ENCODE data around the gene ZDHHC14. TPM values are rescaled to one million over a fixed set of nuclear protein-coding genes. Genes with fewer than 3 reads are reported as not detected.
A peak's percentile ranks its signal among the peaks of the same experiment; 100 is the strongest.

The ZDHHC14 gene
- total RNA-seq, 2 experiments from 2014 or later, result 1.3 to 1.6 TPM

DNA sequence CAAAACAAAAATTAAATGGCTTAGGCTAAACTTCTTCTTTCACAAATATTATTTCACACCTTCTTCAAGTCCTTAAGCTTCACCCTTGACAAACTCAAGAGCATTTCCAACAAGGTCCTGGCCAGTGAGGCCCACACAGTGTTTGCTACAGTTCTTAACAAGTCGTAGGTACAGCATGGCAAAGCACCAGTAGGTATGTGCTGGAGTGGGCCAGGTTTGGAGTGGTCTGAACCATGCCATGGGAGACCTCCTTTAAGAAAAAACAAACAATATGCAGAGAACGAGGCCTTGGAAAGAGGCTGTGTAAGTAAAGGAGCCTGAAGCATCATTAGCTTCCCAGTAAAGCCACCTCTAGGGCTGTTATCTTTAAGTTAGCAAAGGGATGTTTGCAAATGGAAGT, 287.7 kb downstream of the ZDHHC14 start:
- DNase-seq, result no peak
- H3K4me3 ChIP-seq (ENCODE audit: low read length), result no peak overlapping the region
- intact Hi-C loops (cut with DNase I, micrococcal nuclease), result loop anchor here (5.0 to 10.0 kb wide), 3 partner anchors 86 to 331 kb away; no protein-coding TSS in a partner anchor
- CTCF ChIA-PET, result interaction anchor here (0.8 to 1.2 kb wide), 2 partner anchors 162 to 354 kb away, joined by 3 read pairs; no protein-coding TSS in a partner anchor
- no peaks in the 10 kb centered on the region for H3K27me3 ChIP-seq (ENCODE audit: control insufficient read depth in 1 of 2, insufficient read depth in 2 of 2, low read length in 2 of 2)
- no peak overlapping the region for H3K4me3 Mint-ChIP-seq
- H3K9me3 ChIP-seq (ENCODE audit: control insufficient read depth in 1 of 2, insufficient read depth in 1 of 2, low read length in 2 of 2), result no peaks in the 10 kb centered on the region
- no peak for TF ChIP-seq CTCF (IDR thresholded peaks at IDR 0.05)
- no peak overlapping the region for H3K27ac ChIP-seq (ENCODE audit: low read depth in 1 of 2, low read length in 2 of 2)
- peaks cover 28% of the 10 kb centered on the region for H3K4me1 Mint-ChIP-seq (ENCODE audit: low read depth)
- no peaks in the 10 kb centered on the region for H3K36me3 Mint-ChIP-seq (ENCODE audit: low read depth)
- no peaks in the 10 kb centered on the region for H3K9me3 Mint-ChIP-seq
- peaks cover 12% of the 10 kb centered on the region for H3K4me1 ChIP-seq (ENCODE audit: insufficient read depth, low read length)
- H3K27ac Mint-ChIP-seq, result no peak overlapping the region
- no peak for ATAC-seq (ENCODE audit: poor library complexity)
- POLR2A ChIA-PET, result no interaction called here
- no peaks in the 10 kb centered on the region for H3K36me3 ChIP-seq (ENCODE audit: insufficient read depth, low read length)
- no peaks in the 10 kb centered on the region for H3K27me3 Mint-ChIP-seq

DNA sequence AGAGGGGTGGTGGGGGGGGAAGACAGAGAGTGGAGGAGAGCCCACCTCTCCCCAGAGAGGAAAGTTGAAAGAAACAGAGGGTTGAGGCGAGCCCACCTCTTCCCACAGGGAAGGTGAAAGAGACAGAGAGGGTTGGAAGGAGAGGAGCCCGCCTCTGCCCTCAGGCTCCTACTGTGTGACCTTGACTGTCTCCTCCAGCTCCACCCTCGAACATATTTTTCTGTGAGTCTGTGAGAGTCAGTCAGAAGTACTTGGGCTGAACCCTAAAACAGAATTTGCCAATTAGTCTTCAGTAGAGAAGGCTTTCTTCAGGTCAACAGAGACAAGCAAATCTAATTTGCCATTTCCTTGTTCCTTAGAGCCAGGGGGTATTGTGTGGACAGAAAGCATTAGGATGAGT, 288.3 kb downstream of the ZDHHC14 start:
- intact Hi-C loops (cut with DNase I, micrococcal nuclease), result loop anchor here (5.0 to 10.0 kb wide), 3 partner anchors 85 to 332 kb away; no protein-coding TSS in a partner anchor
- ChIA-PET POLR2A (no interaction called here), CTCF (interaction anchor here (0.8 to 1.2 kb wide), 2 partner anchors 161 to 354 kb away, joined by 3 read pairs; no protein-coding TSS in a partner anchor)
- peak overlapping the region; percentile 46 for H3K4me3 Mint-ChIP-seq
- H3K27ac Mint-ChIP-seq, result no peak overlapping the region
- Histone ChIP-seq H3K9me3 (ENCODE audit: control insufficient read depth in 1 of 2, insufficient read depth in 1 of 2, low read length in 2 of 2) (no peaks in the 10 kb centered on the region), H3K27me3 (ENCODE audit: control insufficient read depth in 1 of 2, insufficient read depth in 2 of 2, low read length in 2 of 2) (no peaks in the 10 kb centered on the region), H3K27ac (ENCODE audit: low read depth in 1 of 2, low read length in 2 of 2) (no peak overlapping the region), H3K4me3 (ENCODE audit: low read length) (no peak overlapping the region), H3K4me1 (ENCODE audit: insufficient read depth, low read length) (peaks cover 12% of the 10 kb centered on the region), H3K36me3 (ENCODE audit: insufficient read depth, low read length) (no peaks in the 10 kb centered on the region)
- H3K27me3 Mint-ChIP-seq, result no peaks in the 10 kb centered on the region
- H3K4me1 Mint-ChIP-seq (ENCODE audit: low read depth), result peaks cover 28% of the 10 kb centered on the region
- ATAC-seq (ENCODE audit: poor library complexity) (no peak), DNase-seq (no peak)
- TF ChIP-seq CTCF (IDR thresholded peaks at IDR 0.05), result no peak
- no peaks in the 10 kb centered on the region for H3K36me3 Mint-ChIP-seq (ENCODE audit: low read depth)
- no peaks in the 10 kb centered on the region for H3K9me3 Mint-ChIP-seq

- Mint-ChIP-seq H3K36me3 (ENCODE audit: low read depth) (no peaks in the 10 kb centered on the region), H3K9me3 (no peaks in the 10 kb centered on the region), H3K4me3 (peak overlapping the region; percentile 46), H3K27ac (no peak overlapping the region), H3K27me3 (no peaks in the 10 kb centered on the region), H3K4me1 (ENCODE audit: low read depth) (peaks cover 28% of the 10 kb centered on the region)
- Histone ChIP-seq H3K4me3 (ENCODE audit: low read length) (no peak overlapping the region), H3K27ac (ENCODE audit: low read depth in 1 of 2, low read length in 2 of 2) (no peak overlapping the region), H3K27me3 (ENCODE audit: control insufficient read depth in 1 of 2, insufficient read depth in 2 of 2, low read length in 2 of 2) (no peaks in the 10 kb centered on the region), H3K36me3 (ENCODE audit: insufficient read depth, low read length) (no peaks in the 10 kb centered on the region), H3K9me3 (ENCODE audit: control insufficient read depth in 1 of 2, insufficient read depth in 1 of 2, low read length in 2 of 2) (no peaks in the 10 kb centered on the region), H3K4me1 (ENCODE audit: insufficient read depth, low read length) (peaks cover 12% of the 10 kb centered on the region)
- ChIA-PET CTCF (interaction anchor here (0.8 to 1.2 kb wide), 2 partner anchors 160 to 355 kb away, joined by 3 read pairs; no protein-coding TSS in a partner anchor), POLR2A (interaction anchor here (1.0 to 1.4 kb wide), 2 partner anchors 224 to 295 kb away, joined by 3 read pairs; no protein-coding TSS in a partner anchor)
- DNase-seq (peak in 3 of 14 experiments; percentile 2 to 38 (median 11)), ATAC-seq (ENCODE audit: poor library complexity) (peak; percentile 57)
- no peak for TF ChIP-seq CTCF (IDR thresholded peaks at IDR 0.05)
- intact Hi-C loops (cut with DNase I, micrococcal nuclease), result loop anchor here (5.0 to 10.0 kb wide), 3 partner anchors 85 to 332 kb away; no protein-coding TSS in a partner anchor
These were observed 288.8 kb downstream of the ZDHHC14 start for GRCh38 chr6:157669747-157670216.
